Measurements from ENCODE around the gene NOS3. TPM values are rescaled to one million over a fixed set of nuclear protein-coding genes. Genes with fewer than 3 reads are reported as not detected.

Gene NOS3
- total RNA-seq (2014; rRNA removed; shearing (Covaris generic)), result 0.03 TPM in 1 of 2 replicates, not detected in the other
- not detected in 2 replicates for polyA plus RNA-seq (2015; cell fraction: cytosol; rRNA removed)
- polyA plus RNA-seq (2015; cell fraction: nucleus; rRNA removed), result not detected in 2 replicates

GRCh38 chr7:150990416-150991186 lies at the start of gene NOS3:
Gene NOS3, plus strand, starts transcription at chr7:150991017. Its CDS starts 2,787 bp downstream, at chr7:150993804.
- in situ Hi-C loops (cut with HindIII; ENCODE audit: low pct_unique_long_range_greater_than_20kb, low sequenced_read_pairs), result no loop called here
- DNase-seq (ENCODE audit: low read depth, low spot score), result no peak

GRCh38 chr7:150941351-150942000 lies 49.3 kb upstream of the NOS3 start:
- in situ Hi-C loops (cut with HindIII; ENCODE audit: low pct_unique_long_range_greater_than_20kb, low sequenced_read_pairs), result no loop called here
- no peak for DNase-seq (ENCODE audit: low read depth, low spot score)

GRCh38 chr7:150942001-150942590 lies 48.7 kb upstream of the NOS3 start:
- DNase-seq (ENCODE audit: low read depth, low spot score), result no peak
- in situ Hi-C loops (cut with HindIII; ENCODE audit: low pct_unique_long_range_greater_than_20kb, low sequenced_read_pairs), result no loop called here

DNA sequence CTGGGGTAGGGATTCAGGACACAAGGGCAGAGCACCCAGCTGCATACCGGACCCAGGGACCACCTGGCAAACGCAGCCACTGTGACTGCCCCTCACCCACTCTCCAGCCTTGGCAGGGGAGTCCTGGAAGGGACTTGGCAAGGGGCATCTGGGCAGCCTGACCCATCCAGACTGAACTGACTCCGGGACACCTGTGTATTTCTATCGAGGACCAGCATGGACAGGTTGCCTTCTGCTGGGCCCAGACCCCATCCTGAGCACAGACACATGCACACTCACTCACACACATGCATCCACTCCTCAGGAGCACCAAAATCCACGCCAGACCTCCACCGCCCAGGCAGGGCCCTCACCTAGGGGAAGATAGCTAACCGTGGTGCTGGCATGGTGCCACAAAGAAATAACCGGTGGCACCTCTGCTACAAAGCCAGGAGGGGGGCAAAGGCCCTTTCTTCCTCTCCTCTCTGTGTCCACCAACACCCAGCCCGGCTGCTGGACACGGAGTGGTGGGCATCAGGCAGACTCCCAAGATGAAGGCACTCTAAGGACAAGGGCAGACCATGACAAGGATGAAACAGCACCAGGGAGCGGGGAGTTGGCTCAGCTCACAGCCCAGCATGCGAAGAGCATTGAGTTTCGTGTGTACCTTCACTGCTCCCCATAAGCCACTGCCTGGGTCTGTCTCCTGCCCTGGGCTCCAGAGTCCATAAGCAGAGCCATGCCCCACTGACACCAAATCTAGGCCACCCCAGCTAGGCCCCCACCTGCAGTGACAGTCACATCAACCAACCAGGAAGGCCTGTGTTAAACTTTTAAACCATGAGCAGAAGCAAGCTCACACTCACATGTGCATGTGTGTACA lies 48.0 kb upstream of the NOS3 start:
- no peak for DNase-seq (ENCODE audit: low read depth, low spot score)
- in situ Hi-C loops (cut with HindIII; ENCODE audit: low pct_unique_long_range_greater_than_20kb, low sequenced_read_pairs), result no loop called here

DNA sequence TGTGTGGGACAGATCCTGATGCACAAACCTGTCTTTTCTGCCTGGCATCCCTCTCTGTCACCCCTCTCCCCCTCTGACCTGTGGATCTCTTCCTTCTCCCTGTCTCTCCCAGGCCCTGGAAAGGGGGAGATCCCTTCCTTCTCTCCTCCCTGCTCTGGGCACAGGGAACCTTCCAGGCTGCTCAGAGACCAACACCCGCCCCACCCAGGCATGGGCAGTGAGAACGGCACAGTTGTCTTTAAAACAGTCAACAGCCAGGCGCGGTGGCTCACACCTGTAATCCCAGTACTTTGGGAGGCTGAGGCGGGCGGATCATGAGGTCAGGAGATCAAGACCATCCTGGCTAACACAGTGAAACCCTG lies 47.4 kb upstream of the NOS3 start:
- in situ Hi-C loops (cut with HindIII; ENCODE audit: low pct_unique_long_range_greater_than_20kb, low sequenced_read_pairs), result no loop called here
- no peak for DNase-seq (ENCODE audit: low read depth, low spot score)

DNA sequence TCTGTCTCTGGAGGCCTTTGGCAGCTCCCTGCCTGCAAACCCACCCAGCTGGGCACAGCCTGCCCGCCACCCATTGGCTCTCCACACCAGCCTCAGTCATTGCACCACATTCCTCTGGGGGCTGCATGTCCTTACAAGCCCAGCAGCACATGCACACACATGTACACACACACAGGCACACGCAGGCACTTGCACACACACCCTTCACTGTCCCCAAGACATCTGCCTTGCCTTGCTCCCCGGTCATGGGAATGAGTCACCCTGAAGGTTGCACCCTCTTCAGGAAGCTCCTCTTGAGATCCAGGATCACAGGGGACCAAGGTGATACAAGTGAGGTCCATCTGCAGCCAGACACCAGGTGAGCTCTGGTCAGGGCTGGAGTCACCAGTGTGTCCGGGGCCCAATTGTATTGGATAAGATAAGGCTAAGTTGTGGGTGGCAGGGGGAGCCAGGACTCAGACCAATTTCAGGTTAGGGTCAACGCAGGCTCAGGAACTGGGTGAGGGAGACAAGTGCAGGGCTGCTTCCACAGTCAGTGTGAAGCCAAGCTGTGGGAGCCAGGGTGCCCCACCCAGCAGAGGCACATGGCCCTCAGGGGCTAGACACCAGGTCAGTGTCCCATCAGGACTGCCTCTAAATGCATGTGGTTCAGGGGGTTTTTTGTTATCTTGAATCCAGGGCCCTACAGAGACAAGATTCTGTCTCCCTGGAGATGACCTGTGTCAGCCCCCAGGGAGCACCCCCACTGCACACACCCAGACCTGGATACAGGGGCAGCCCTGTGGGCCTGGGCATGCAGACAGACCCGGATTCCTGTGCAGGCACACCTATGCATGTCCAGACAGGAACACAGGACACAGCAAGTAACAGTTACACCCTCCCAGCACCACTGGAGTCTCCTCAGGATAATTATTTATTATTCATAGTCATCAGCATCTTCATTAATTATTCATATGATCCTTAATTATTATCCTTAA lies 46.5 kb upstream of the NOS3 start:
- in situ Hi-C loops (cut with HindIII; ENCODE audit: low pct_unique_long_range_greater_than_20kb, low sequenced_read_pairs), result no loop called here
- no peak for DNase-seq (ENCODE audit: low read depth, low spot score)

GRCh38 chr7:150945171-150945852 lies 45.5 kb upstream of the NOS3 start:
- in situ Hi-C loops (cut with HindIII; ENCODE audit: low pct_unique_long_range_greater_than_20kb, low sequenced_read_pairs), result no loop called here
- no peak for DNase-seq (ENCODE audit: low read depth, low spot score)

- no peak for DNase-seq (ENCODE audit: low read depth, low spot score)
- in situ Hi-C loops (cut with HindIII; ENCODE audit: low pct_unique_long_range_greater_than_20kb, low sequenced_read_pairs), result no loop called here
These were observed 44.9 kb upstream of the NOS3 start for GRCh38 chr7:150945853-150946420.

DNA sequence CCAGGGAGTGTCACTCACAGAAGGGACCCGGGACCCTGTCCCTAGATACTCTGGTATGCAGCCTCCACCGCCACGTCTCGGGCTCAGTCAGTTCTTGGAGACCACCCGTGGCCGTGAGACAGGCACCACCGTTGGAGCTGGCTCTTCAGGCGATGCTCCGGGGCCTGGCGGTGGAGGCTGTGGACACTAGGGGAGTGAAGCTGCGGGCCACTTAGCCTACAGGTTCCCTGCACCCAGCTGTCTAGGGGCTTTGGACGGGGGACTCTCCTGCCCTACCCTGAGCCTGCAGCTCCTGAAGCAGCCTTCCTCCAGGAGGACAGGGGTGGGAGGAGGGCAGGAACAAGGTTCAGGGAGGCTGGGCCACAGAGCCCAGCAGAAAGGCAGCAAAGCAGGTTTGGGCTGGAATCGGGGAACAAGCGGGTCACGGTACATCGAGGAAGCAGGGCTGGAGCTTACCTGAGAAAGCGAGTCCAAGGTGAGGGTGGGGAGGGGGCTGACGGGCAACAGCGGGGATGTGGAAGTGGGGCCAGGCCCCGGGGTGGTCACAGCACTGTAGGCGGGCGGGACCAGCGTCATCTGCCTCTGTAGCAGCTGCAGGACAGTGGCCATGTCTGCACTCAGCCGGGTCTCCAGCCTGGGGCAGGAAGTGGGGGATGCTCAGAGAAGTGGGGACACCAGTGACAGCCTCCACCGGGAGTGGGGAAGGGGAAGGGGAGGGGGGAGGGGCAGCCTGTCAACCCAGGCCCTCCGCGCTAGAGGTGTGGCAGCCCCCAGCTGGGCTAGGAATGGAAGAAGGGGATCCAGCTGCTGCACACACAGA lies 44.2 kb upstream of the NOS3 start:
- in situ Hi-C loops (cut with HindIII; ENCODE audit: low pct_unique_long_range_greater_than_20kb, low sequenced_read_pairs), result no loop called here
- no peak for DNase-seq (ENCODE audit: low read depth, low spot score)

DNA sequence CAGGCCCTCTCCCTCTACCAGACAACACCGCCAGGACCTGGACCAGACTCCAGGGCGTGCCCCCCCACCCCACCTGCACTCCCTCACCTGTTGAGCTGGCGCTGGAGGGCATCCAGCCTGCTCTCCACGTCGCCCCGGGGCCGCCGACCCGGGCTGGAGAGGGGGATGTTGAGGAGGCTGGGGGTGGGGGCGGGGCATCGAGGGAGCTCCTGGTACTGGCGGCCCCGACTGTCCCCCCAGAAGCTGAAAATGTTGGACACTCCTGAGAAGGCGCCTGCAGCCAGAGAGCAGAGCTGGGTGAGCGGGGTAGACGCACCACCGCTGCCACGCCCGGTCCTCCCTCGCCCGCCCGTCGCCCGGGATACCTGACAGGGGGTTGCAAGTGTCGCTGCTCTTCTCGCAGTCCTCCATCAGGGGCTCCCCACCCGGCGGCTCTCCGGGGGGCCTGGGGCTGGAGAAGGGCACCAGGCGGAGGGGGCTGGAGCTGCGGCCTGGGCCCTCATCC lies 43.5 kb upstream of the NOS3 start:
- in situ Hi-C loops (cut with HindIII; ENCODE audit: low pct_unique_long_range_greater_than_20kb, low sequenced_read_pairs), result no loop called here
- no peak for DNase-seq (ENCODE audit: low read depth, low spot score)

DNA sequence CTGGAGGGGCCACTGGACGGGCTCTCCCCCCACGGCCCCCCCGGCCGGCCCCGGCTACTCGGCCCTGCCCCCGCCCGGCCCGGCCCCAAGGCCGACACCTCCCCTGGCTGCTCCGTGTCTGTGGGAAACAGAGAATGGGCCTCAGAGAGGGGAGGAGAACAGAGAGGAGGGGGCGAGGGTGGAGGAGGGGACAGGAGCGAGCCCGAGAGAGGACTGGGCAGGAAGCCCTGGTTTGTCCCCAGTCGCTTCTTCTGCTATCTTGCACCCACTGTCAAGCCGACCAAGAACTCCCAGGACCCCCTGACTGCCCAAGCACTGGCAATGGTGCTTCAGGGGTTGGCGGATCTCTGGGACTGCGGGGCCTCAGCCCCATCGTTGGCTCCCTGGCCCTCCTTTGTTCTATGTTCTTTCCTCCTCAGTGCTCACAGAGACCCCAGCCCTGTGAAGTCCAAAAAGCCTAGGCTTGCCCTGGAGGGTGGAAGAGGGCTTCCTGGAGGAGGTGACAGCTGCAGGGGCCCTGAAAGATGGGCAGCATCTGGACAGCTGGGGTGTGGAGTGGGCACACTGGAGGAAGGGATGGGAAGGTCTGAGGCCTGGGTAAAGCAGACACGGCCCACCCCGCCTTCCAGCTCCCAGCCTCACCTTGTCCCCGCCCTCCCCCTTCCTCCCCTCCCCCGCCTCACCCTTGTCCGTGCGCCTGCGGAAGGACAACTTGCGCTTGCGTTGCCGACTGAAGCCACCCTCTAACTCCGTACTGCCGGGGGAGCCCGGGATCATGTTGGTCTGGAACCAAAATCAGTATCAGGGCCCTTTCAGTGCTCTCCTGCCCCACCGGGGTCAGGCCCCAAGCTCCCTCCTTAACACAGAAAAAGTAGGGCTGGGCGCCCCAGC lies 42.8 kb upstream of the NOS3 start:
- in situ Hi-C loops (cut with HindIII; ENCODE audit: low pct_unique_long_range_greater_than_20kb, low sequenced_read_pairs), result no loop called here

GRCh38 chr7:150948791-150949251 lies 42.0 kb upstream of the NOS3 start:
- in situ Hi-C loops (cut with HindIII; ENCODE audit: low pct_unique_long_range_greater_than_20kb, low sequenced_read_pairs), result no loop called here
- DNase-seq (ENCODE audit: low read depth, low spot score), result no peak

More for the DNA sequence above, 42.8 kb upstream of the NOS3 start:
- no peak for DNase-seq (ENCODE audit: low read depth, low spot score)

- DNase-seq (ENCODE audit: low read depth, low spot score), result peak; percentile 26
- in situ Hi-C loops (cut with HindIII; ENCODE audit: low pct_unique_long_range_greater_than_20kb, low sequenced_read_pairs), result no loop called here
These were observed 41.3 kb upstream of the NOS3 start for GRCh38 chr7:150949564-150949963.

GRCh38 chr7:150949971-150950491 lies 40.8 kb upstream of the NOS3 start:
- in situ Hi-C loops (cut with HindIII; ENCODE audit: low pct_unique_long_range_greater_than_20kb, low sequenced_read_pairs), result no loop called here
- no peak for DNase-seq (ENCODE audit: low read depth, low spot score)

Measured in SK-MEL-5 (cell line).